ENCODE results near the gene WASHC3.

WASHC3 gene

DNA sequence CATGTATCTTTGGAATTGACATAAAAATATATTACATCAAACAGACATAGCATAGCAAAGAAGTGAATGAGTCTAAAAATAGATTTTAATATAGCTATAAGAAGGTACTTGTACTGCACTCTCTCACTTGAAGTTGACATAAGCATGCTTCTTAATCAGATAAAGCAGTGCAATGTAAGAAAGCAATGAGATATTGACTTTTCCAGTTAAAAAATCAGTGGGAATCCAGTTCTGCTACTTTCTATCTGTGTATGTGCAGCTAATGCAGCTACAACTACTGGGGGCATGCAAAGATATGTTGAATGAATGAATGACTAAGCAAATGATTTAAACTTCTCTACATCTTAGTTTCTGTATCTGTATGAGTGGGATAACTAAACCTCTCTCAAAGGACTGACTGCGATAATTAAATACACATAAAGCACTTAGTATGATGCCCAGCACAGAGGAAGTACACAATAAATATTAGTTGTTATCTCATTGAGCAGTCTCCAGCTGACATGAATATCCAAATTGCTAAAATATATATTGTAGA is 10.3 kb downstream of the WASHC3 start:
- H2BK12ac ChIP-seq (ENCODE audit: low read length): no peak overlapping the region
- H2BK5ac ChIP-seq (ENCODE audit: low read length): no peak overlapping the region
- no peak overlapping the region for H3K18ac ChIP-seq (ENCODE audit: low read length)
- no peak for DNase-seq (ENCODE audit: low spot score)
- no CpG with 5 or more reads among the region's 1 CpG for WGBS, 2 donors (ENCODE audit: extremely low coverage in 2 of 2, insufficient read length in 2 of 2, insufficient replicate concordance in 1 of 2)
- H3K4me2 ChIP-seq (ENCODE audit: insufficient read depth, low read length, poor library complexity, severe bottlenecking): no peak overlapping the region
- H3K4ac ChIP-seq (ENCODE audit: low read length): no peak overlapping the region
- no peaks in the 10 kb centered on the region for H3K9me3 ChIP-seq (replicated peaks in 1 of 2; ENCODE audit: control insufficient read depth in 2 of 2, insufficient read depth in 1 of 2, low read depth in 1 of 2, low read length in 2 of 2)
- H2BK120ac ChIP-seq (ENCODE audit: low read depth, low read length): no peak overlapping the region
- H3K4me3 ChIP-seq (ENCODE audit: low read length in 2 of 2): no peak overlapping the region
- peaks cover 0 to 14% of the 10 kb centered on the region in 2 donors for H3K36me3 ChIP-seq (replicated peaks in 1 of 2; ENCODE audit: control insufficient read depth in 2 of 2, insufficient read depth in 2 of 2, low read length in 2 of 2)
- no peak overlapping the region for H3K27ac ChIP-seq (replicated peaks; ENCODE audit: low read length)
- H2BK15ac ChIP-seq (ENCODE audit: low read length): no peak overlapping the region
- no peak overlapping the region for H4K8ac ChIP-seq (ENCODE audit: low read depth, low read length)
- H3K27me3 ChIP-seq (ENCODE audit: control insufficient read depth in 3 of 3, insufficient read depth in 3 of 3, low read depth in 1 of 3, low read length in 3 of 3): no peaks in the 10 kb centered on the region
- H2AFZ ChIP-seq (ENCODE audit: low read length): no peak overlapping the region
- no peak overlapping the region for H3K14ac ChIP-seq (ENCODE audit: low read length)
- no peaks in the 10 kb centered on the region for H3K4me1 ChIP-seq (ENCODE audit: control insufficient read depth in 2 of 2, insufficient read depth in 1 of 2, low read depth in 1 of 2, low read length in 2 of 2)
- H3K9ac ChIP-seq (ENCODE audit: low read depth, low read length, poor library complexity): no peak overlapping the region
- no peak overlapping the region for H3K23ac ChIP-seq (ENCODE audit: low read depth, low read length, poor library complexity)
- no peaks in the 10 kb centered on the region for H3K79me1 ChIP-seq (ENCODE audit: low read depth, low read length)
- no peak overlapping the region for H2AK5ac ChIP-seq (ENCODE audit: low read depth, low read length)
- H4K91ac ChIP-seq (ENCODE audit: low read depth, low read length, poor library complexity): no peak overlapping the region

DNA sequence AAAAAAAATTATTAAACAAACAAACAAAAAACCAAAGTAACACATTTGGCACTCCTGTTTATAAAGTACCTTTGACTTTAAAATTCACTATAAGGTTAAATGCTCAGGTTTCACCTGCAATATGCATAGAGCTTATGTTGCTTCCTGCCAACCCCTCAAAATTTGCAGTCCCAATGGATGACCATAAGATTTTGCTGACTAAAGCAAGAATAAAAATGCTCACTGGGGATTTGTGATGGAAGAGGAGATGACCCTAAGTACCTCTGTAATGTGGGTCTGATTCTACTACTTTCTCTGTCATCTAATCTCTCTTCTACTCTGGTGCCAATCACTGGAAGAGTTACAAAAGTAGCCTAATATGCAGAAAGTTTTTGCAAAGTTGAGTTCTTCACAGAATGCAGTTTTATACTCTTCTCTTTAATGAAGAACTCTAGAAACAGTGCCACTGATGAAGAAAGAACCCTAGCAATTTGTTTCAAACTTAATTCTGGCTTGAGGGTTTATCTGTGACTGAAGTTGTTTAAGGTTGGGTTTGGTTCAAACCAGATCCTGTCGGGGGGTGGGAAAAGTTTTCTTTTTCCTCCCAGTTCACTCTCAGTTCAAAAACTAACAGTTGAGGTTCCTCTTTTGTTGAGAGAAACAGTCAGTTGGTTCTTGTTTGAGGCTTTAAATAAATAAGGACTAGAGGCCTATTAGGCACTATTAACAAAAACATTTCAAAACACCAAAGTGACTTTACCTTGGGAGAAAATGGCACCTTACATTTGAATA is 10.9 kb downstream of the WASHC3 start:
- H3K14ac ChIP-seq (ENCODE audit: low read length): no peak overlapping the region
- H3K36me3 ChIP-seq (replicated peaks in 1 of 2; ENCODE audit: control insufficient read depth in 2 of 2, insufficient read depth in 2 of 2, low read length in 2 of 2): peaks cover 0 to 9% of the 10 kb centered on the region in 2 donors
- DNase-seq (ENCODE audit: low spot score): no peak
- H2AK5ac ChIP-seq (ENCODE audit: low read depth, low read length): no peak overlapping the region
- H3K4me1 ChIP-seq (ENCODE audit: control insufficient read depth in 2 of 2, insufficient read depth in 1 of 2, low read depth in 1 of 2, low read length in 2 of 2): no peaks in the 10 kb centered on the region
- no peak overlapping the region for H2BK5ac ChIP-seq (ENCODE audit: low read length)
- H4K91ac ChIP-seq (ENCODE audit: low read depth, low read length, poor library complexity): no peak overlapping the region
- H3K4ac ChIP-seq (ENCODE audit: low read length): no peak overlapping the region
- H3K4me3 ChIP-seq (ENCODE audit: low read length in 2 of 2): no peak overlapping the region
- H3K9me3 ChIP-seq (replicated peaks in 1 of 2; ENCODE audit: control insufficient read depth in 2 of 2, insufficient read depth in 1 of 2, low read depth in 1 of 2, low read length in 2 of 2): no peaks in the 10 kb centered on the region
- no peak overlapping the region for H3K9ac ChIP-seq (ENCODE audit: low read depth, low read length, poor library complexity)
- H3K18ac ChIP-seq (ENCODE audit: low read length): no peak overlapping the region
- H3K27me3 ChIP-seq (ENCODE audit: control insufficient read depth in 3 of 3, insufficient read depth in 3 of 3, low read depth in 1 of 3, low read length in 3 of 3): no peaks in the 10 kb centered on the region
- H3K4me2 ChIP-seq (ENCODE audit: insufficient read depth, low read length, poor library complexity, severe bottlenecking): no peak overlapping the region
- no peak overlapping the region for H2BK12ac ChIP-seq (ENCODE audit: low read length)
- no peak overlapping the region for H2AFZ ChIP-seq (ENCODE audit: low read length)
- H3K27ac ChIP-seq (replicated peaks; ENCODE audit: low read length): no peak overlapping the region
- no peaks in the 10 kb centered on the region for H3K79me1 ChIP-seq (ENCODE audit: low read depth, low read length)
- no peak overlapping the region for H3K23ac ChIP-seq (ENCODE audit: low read depth, low read length, poor library complexity)
- H2BK15ac ChIP-seq (ENCODE audit: low read length): no peak overlapping the region
- no CpG with 5 or more reads among the region's 1 CpG for WGBS, 2 donors (ENCODE audit: extremely low coverage in 2 of 2, insufficient read length in 2 of 2, insufficient replicate concordance in 1 of 2)
- no peak overlapping the region for H4K8ac ChIP-seq (ENCODE audit: low read depth, low read length)
- no peak overlapping the region for H2BK120ac ChIP-seq (ENCODE audit: low read depth, low read length)

DNA sequence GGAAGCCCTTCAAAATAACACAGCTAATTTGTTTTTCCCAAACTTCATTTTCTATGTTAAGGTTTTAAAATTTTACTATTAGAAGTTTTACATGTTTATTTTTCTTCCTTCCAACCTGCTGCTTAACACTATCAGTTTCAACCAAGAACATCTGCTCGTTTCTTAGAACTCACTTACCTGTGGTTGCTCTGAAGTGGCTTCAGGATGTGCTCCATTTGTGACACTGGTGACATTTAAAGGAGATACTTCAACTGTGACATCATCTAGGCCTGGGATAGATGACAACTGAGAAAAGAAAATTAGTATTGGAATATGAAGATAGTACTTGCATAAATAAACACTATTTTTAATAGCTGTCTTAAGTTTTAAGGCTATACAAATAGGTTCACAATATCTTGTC is 17.9 kb downstream of the WASHC3 start:
- Histone ChIP-seq H3K14ac (ENCODE audit: low read length) (no peak overlapping the region), H3K4me3 (ENCODE audit: low read length in 2 of 2) (no peak overlapping the region), H3K4me1 (ENCODE audit: control insufficient read depth in 2 of 2, insufficient read depth in 1 of 2, low read depth in 1 of 2, low read length in 2 of 2) (no peaks in the 10 kb centered on the region), H2AFZ (ENCODE audit: low read length) (no peak overlapping the region), H4K8ac (ENCODE audit: low read depth, low read length) (no peak overlapping the region), H3K23ac (ENCODE audit: low read depth, low read length, poor library complexity) (no peak overlapping the region), H3K27ac (replicated peaks; ENCODE audit: low read length) (no peak overlapping the region), H3K18ac (ENCODE audit: low read length) (no peak overlapping the region), H3K4me2 (ENCODE audit: insufficient read depth, low read length, poor library complexity, severe bottlenecking) (no peak overlapping the region), H3K27me3 (ENCODE audit: control insufficient read depth in 3 of 3, insufficient read depth in 3 of 3, low read depth in 1 of 3, low read length in 3 of 3) (no peaks in the 10 kb centered on the region), H3K4ac (ENCODE audit: low read length) (no peak overlapping the region), H4K91ac (ENCODE audit: low read depth, low read length, poor library complexity) (no peak overlapping the region), H2BK120ac (ENCODE audit: low read depth, low read length) (no peak overlapping the region), H3K9me3 (replicated peaks in 1 of 2; ENCODE audit: control insufficient read depth in 2 of 2, insufficient read depth in 1 of 2, low read depth in 1 of 2, low read length in 2 of 2) (no peaks in the 10 kb centered on the region), H2BK12ac (ENCODE audit: low read length) (no peak overlapping the region), H3K79me1 (ENCODE audit: low read depth, low read length) (no peaks in the 10 kb centered on the region), H2AK5ac (ENCODE audit: low read depth, low read length) (no peak overlapping the region), H3K36me3 (replicated peaks in 1 of 2; ENCODE audit: control insufficient read depth in 2 of 2, insufficient read depth in 2 of 2, low read length in 2 of 2) (peaks cover 0 to 38% of the 10 kb centered on the region in 2 donors), H3K9ac (ENCODE audit: low read depth, low read length, poor library complexity) (no peak overlapping the region), H2BK5ac (ENCODE audit: low read length) (no peak overlapping the region), H2BK15ac (ENCODE audit: low read length) (no peak overlapping the region)
- no CpG with 5 or more reads among the region's 1 CpG for WGBS, 2 donors (ENCODE audit: extremely low coverage in 2 of 2, insufficient read length in 2 of 2, insufficient replicate concordance in 1 of 2)
- DNase-seq (ENCODE audit: low spot score): no peak

DNA sequence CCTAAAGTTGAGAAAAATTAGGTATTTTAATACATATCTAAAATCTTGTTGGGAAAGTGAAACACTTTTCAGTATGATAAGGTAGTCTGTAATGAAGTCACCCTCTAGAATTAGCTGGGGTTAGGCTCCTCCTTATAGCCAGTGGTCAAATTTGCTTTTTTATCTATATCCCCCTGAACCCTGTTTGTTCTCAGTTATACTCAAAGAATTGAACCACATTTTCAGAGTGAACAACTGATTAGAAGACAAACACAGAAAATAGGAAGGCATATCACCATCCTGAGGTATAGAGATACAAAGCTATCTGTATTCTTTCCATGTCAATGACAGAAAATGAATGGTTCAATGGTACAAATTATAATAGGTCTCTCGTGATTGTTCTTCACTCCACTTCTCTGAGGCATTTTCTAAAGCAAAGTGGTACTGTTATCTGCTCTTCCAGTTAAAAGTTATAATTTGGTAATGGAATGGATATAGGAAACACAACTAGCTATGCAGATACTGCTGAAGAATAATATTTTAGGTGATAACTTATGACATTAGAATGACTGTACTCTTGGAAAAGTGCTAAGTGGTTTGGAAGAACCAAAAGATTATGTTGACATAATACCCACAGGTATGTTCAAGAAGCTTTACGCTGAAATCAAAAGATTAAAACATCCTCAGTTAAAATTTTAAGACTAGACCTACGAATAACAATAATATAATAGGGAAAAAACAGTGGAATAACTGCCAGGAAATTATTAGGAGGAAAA is 27.6 kb downstream of the WASHC3 start:
- H3K4me3 ChIP-seq (ENCODE audit: low read length in 2 of 2): no peak overlapping the region
- no peak for DNase-seq (ENCODE audit: low spot score)
- no peak overlapping the region for H3K4ac ChIP-seq (ENCODE audit: low read length)

More for the DNA sequence above, 27.6 kb downstream of the WASHC3 start:
- H3K79me1 ChIP-seq (ENCODE audit: low read depth, low read length): no peaks in the 10 kb centered on the region
- no peak overlapping the region for H3K9ac ChIP-seq (ENCODE audit: low read depth, low read length, poor library complexity)
- H2BK120ac ChIP-seq (ENCODE audit: low read depth, low read length): no peak overlapping the region
- no peak overlapping the region for H2BK12ac ChIP-seq (ENCODE audit: low read length)
- no peak overlapping the region for H2BK5ac ChIP-seq (ENCODE audit: low read length)
- H4K91ac ChIP-seq (ENCODE audit: low read depth, low read length, poor library complexity): no peak overlapping the region
- no peak overlapping the region for H3K4me2 ChIP-seq (ENCODE audit: insufficient read depth, low read length, poor library complexity, severe bottlenecking)
- H3K4me1 ChIP-seq (ENCODE audit: control insufficient read depth in 2 of 2, insufficient read depth in 1 of 2, low read depth in 1 of 2, low read length in 2 of 2): no peaks in the 10 kb centered on the region
- no peak overlapping the region for H2AFZ ChIP-seq (ENCODE audit: low read length)
- WGBS, 2 donors (ENCODE audit: extremely low coverage in 2 of 2, insufficient read length in 2 of 2, insufficient replicate concordance in 1 of 2): no CpG with 5 or more reads among the region's 3 CpGs
- H3K27me3 ChIP-seq (ENCODE audit: control insufficient read depth in 3 of 3, insufficient read depth in 3 of 3, low read depth in 1 of 3, low read length in 3 of 3): no peaks in the 10 kb centered on the region
- no peak overlapping the region for H3K18ac ChIP-seq (ENCODE audit: low read length)
- H3K9me3 ChIP-seq (replicated peaks in 1 of 2; ENCODE audit: control insufficient read depth in 2 of 2, insufficient read depth in 1 of 2, low read depth in 1 of 2, low read length in 2 of 2): no peaks in the 10 kb centered on the region
- H2AK5ac ChIP-seq (ENCODE audit: low read depth, low read length): no peak overlapping the region
- H3K23ac ChIP-seq (ENCODE audit: low read depth, low read length, poor library complexity): no peak overlapping the region
- H3K27ac ChIP-seq (replicated peaks; ENCODE audit: low read length): no peak overlapping the region
- no peak overlapping the region for H2BK15ac ChIP-seq (ENCODE audit: low read length)
- no peak overlapping the region for H4K8ac ChIP-seq (ENCODE audit: low read depth, low read length)
- peaks cover 0 to 4% of the 10 kb centered on the region in 2 donors for H3K36me3 ChIP-seq (replicated peaks in 1 of 2; ENCODE audit: control insufficient read depth in 2 of 2, insufficient read depth in 2 of 2, low read length in 2 of 2)
- no peak overlapping the region for H3K14ac ChIP-seq (ENCODE audit: low read length)
